Measurements from ENCODE around the gene LPP. TPM values are rescaled to one million over a fixed set of nuclear protein-coding genes. Genes with fewer than 3 reads are reported as not detected.

LPP gene
- total RNA-seq, 1 experiment from 2014 or later = 54.0 TPM

DNA sequence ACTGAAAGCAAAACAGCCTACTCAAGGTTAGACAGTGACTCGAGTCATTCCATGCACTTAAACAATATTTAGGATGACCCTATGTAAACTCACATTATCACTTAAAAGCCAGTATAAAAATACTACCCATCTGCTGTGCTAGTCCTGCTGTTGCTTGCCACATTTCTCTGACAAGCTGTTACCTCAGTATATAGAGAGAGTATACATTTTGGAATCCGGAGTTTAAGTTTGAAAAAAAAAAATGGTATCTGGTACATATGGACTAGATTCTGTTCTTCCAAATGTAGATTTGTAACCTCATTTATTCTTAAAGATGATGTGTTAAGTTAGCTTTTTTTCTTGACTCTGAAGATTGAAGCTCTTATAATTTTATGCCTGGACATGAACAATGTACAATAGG, 514.0 kb downstream of the LPP start:
- DNase-seq (ENCODE audit: low read depth, low spot score) = no peak
- H3K9me3 ChIP-seq (ENCODE audit: control insufficient read depth in 1 of 2, insufficient read depth in 1 of 2, low read depth in 1 of 2, low read length in 2 of 2) = no peaks in the 10 kb centered on the region
- H3K4me3 ChIP-seq (replicated peaks in 1 of 2; ENCODE audit: low read depth in 1 of 2, low read length in 2 of 2) = no peak overlapping the region
- TF ChIP-seq JUND (IDR thresholded peaks at IDR 0.05) (no peak), TCF7L2 (IDR thresholded peaks at IDR 0.05; ENCODE audit: borderline replicate concordance, extremely low read depth, insufficient read depth, insufficient read length) (no peak), POLR2AphosphoS5 (IDR thresholded peaks at IDR 0.05; ENCODE audit: low read depth, low read length) (no peak), EZH2phosphoT487 (IDR thresholded peaks at IDR 0.05; ENCODE audit: borderline replicate concordance) (no peak), RAD21 (IDR thresholded peaks at IDR 0.05; ENCODE audit: low read depth) (no peak), ZNF274 (IDR thresholded peaks at IDR 0.05; ENCODE audit: low read depth, low read length) (no peak), SRF (IDR thresholded peaks at IDR 0.05; ENCODE audit: low read depth) (no peak), SIN3A (IDR thresholded peaks at IDR 0.05; ENCODE audit: low read depth) (no peak), CEBPB (IDR thresholded peaks at IDR 0.05; ENCODE audit: low read depth) (no peak)
- TF ChIP-seq, protein P1, sequence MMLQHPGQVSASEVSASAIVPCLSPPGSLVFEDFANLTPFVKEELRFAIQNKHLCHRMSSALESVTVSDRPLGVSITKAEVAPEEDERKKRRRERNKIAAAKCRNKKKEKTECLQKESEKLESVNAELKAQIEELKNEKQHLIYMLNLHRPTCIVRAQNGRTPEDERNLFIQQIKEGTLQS (IDR thresholded peaks at IDR 0.05) = no peak
- TF ChIP-seq, protein P2, sequence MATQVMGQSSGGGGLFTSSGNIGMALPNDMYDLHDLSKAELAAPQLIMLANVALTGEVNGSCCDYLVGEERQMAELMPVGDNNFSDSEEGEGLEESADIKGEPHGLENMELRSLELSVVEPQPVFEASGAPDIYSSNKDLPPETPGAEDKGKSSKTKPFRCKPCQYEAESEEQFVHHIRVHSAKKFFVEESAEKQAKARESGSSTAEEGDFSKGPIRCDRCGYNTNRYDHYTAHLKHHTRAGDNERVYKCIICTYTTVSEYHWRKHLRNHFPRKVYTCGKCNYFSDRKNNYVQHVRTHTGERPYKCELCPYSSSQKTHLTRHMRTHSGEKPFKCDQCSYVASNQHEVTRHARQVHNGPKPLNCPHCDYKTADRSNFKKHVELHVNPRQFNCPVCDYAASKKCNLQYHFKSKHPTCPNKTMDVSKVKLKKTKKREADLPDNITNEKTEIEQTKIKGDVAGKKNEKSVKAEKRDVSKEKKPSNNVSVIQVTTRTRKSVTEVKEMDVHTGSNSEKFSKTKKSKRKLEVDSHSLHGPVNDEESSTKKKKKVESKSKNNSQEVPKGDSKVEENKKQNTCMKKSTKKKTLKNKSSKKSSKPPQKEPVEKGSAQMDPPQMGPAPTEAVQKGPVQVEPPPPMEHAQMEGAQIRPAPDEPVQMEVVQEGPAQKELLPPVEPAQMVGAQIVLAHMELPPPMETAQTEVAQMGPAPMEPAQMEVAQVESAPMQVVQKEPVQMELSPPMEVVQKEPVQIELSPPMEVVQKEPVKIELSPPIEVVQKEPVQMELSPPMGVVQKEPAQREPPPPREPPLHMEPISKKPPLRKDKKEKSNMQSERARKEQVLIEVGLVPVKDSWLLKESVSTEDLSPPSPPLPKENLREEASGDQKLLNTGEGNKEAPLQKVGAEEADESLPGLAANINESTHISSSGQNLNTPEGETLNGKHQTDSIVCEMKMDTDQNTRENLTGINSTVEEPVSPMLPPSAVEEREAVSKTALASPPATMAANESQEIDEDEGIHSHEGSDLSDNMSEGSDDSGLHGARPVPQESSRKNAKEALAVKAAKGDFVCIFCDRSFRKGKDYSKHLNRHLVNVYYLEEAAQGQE (IDR thresholded peaks at IDR 0.05; ENCODE audit: low read depth) = no peak
- TF ChIP-seq, protein P3, sequence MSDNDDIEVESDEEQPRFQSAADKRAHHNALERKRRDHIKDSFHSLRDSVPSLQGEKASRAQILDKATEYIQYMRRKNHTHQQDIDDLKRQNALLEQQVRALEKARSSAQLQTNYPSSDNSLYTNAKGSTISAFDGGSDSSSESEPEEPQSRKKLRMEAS (IDR thresholded peaks at IDR 0.05) = no peak
- TF ChIP-seq, protein P4, sequence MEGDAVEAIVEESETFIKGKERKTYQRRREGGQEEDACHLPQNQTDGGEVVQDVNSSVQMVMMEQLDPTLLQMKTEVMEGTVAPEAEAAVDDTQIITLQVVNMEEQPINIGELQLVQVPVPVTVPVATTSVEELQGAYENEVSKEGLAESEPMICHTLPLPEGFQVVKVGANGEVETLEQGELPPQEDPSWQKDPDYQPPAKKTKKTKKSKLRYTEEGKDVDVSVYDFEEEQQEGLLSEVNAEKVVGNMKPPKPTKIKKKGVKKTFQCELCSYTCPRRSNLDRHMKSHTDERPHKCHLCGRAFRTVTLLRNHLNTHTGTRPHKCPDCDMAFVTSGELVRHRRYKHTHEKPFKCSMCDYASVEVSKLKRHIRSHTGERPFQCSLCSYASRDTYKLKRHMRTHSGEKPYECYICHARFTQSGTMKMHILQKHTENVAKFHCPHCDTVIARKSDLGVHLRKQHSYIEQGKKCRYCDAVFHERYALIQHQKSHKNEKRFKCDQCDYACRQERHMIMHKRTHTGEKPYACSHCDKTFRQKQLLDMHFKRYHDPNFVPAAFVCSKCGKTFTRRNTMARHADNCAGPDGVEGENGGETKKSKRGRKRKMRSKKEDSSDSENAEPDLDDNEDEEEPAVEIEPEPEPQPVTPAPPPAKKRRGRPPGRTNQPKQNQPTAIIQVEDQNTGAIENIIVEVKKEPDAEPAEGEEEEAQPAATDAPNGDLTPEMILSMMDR (IDR thresholded peaks at IDR 0.05 in 2 of 3, conservative IDR thresholded peaks at IDR 0.05 in 1 of 3; ENCODE audit: borderline replicate concordance in 1 of 3, insufficient read depth in 1 of 3, low read depth in 2 of 3, low read length in 2 of 3) = no peak
- H3K27me3 ChIP-seq (ENCODE audit: insufficient read depth, low read length) = no peaks in the 10 kb centered on the region
- intact Hi-C loops (cut with micrococcal nuclease) = no loop called here
- RAD21 ChIA-PET (ENCODE audit: low non-redundant PET in 1 of 2, low total read pairs in 2 of 2, uncharacterized antibody in 2 of 2, unreplicated experiment in 2 of 2) = no interaction called here
- H3K79me2 ChIP-seq (ENCODE audit: insufficient read depth, low read length) = no peaks in the 10 kb centered on the region
- no peaks in the 10 kb centered on the region for H4K20me1 ChIP-seq (ENCODE audit: insufficient read depth)
- BruUV-seq (replicated peaks) = no TSS peak
- H3K4me2 ChIP-seq (ENCODE audit: low read length) = no peak overlapping the region
- H3K36me3 ChIP-seq (ENCODE audit: control insufficient read depth in 1 of 2, insufficient read depth in 2 of 2, low read length in 2 of 2) = no peaks in the 10 kb centered on the region
- no peak overlapping the region for H2AFZ ChIP-seq (ENCODE audit: low read depth, low read length, poor library complexity, severe bottlenecking)
- H3K27ac ChIP-seq (ENCODE audit: low read depth, low read length) = no peak overlapping the region
- CTCF ChIA-PET = no interaction called here
- POLR2A ChIA-PET = no interaction called here
- no peak overlapping the region for H3K9ac ChIP-seq (ENCODE audit: low read length)
- H3K9me2 ChIP-seq (ENCODE audit: insufficient read depth) = no peaks in the 10 kb centered on the region
- no peak for ATAC-seq
- no peaks in the 10 kb centered on the region for H3K4me1 ChIP-seq (ENCODE audit: control insufficient read depth in 1 of 2, insufficient read depth in 2 of 2, low read length in 2 of 2)
